GM21360 (cell line): ENCODE measurements around the gene IZUMO2.
"Not testable (repeated sequence)": the region's sequence is repeated elsewhere in the genome, so short reads cannot be mapped to it uniquely, and the experiment has no call there.

Experiments
- ATAC-seq: cut with Tn5 transposase; IDR thresholded peaks from one replicate; pipeline ENCODE4 v1.9.1; 2021; ENCODE audit warnings: mild to moderate bottlenecking, moderate library complexity; ENCODE audit not compliant: unreplicated experiment

The IZUMO2 gene

GRCh38 chr19:50140118-50140845, 22.8 kb downstream of the IZUMO2 start:
- not testable (repeated sequence) for ATAC-seq

- not testable (repeated sequence) for ATAC-seq
Observed at GRCh38 chr19:50136603-50137365, 26.3 kb downstream of the IZUMO2 start.

- not testable (repeated sequence) for ATAC-seq
Observed at GRCh38 chr19:50135856-50136602, 27.1 kb downstream of the IZUMO2 start.

GRCh38 chr19:50134777-50135719, 28.0 kb downstream of the IZUMO2 start:
- ATAC-seq, result not testable (repeated sequence)

- not testable (repeated sequence) for ATAC-seq
Observed at GRCh38 chr19:50133518-50134492, 29.3 kb downstream of the IZUMO2 start.

GRCh38 chr19:50104012-50104411, 59.1 kb downstream of the IZUMO2 start:
- ATAC-seq, result not testable (repeated sequence)

GRCh38 chr19:50103405-50103804, 59.7 kb downstream of the IZUMO2 start:
- ATAC-seq, result not testable (repeated sequence)
